B cell (primary cell): ENCODE results near the gene TRIM66. TPM values are rescaled to one million over a fixed set of nuclear protein-coding genes. Genes with fewer than 3 reads are reported as not detected.

ENCODE experiments used
- ATAC-seq: fragments of 200-7000 bp; cut with Tn5 transposase; one replicate; pipeline ENCODE4 v1.10.0; 2021; ENCODE audit warnings: low read depth, mild to moderate bottlenecking, moderate number of reproducible peaks, moderate library complexity
- CTCF ChIA-PET: fragments of 350-600 bp; sonication (Branson Sonifier 250); formaldehyde crosslinking; loops from one replicate; lab custom pipeline; 2021; ENCODE audit warnings: antibody characterized with exemption, inconsistent platforms; lab: Charles Lee
- POLR2A ChIA-PET: fragments of 350-600 bp; sonication (Branson Sonifier 250); formaldehyde crosslinking; loops from one replicate; lab custom pipeline; 2021; ENCODE audit warnings: antibody characterized with exemption; lab: Charles Lee
- DNase-seq: peaks from one replicate; pipeline ENCODE4 v3.0.0; 2013
- H2AFZ ChIP-seq: 2 replicates; pipeline ENCODE4 v1.6.1; 2012; ENCODE audit warnings: mild to moderate bottlenecking, low read depth, low read length; ENCODE audit not compliant: insufficient read depth, poor library complexity, severe bottlenecking
- H3K27ac ChIP-seq, 2 donors: 1 replicate in 1 of 2; 2 replicates in 1 of 2; pipeline ENCODE4 v1.5.1; 2012 to 2013; ENCODE audit warnings: low read length in 2 of 2, mild to moderate bottlenecking in 2 of 2, moderate library complexity in 1 of 2
- H3K27me3 ChIP-seq, 4 experiments: fragments of 200-600 bp in 1 of 4; sonication (generic) in 1 of 4; replicated peaks in 1 of 4; 1 replicate in 2 of 4; 2 replicates in 2 of 4; pipeline versions ENCODE4 v1.6.1 to v1.7.0; 2013 to 2016; ENCODE audit warnings: low read length in 3 of 4, mild to moderate bottlenecking in 2 of 4, mixed read lengths in 1 of 4, moderate library complexity in 1 of 4; ENCODE audit not compliant: insufficient read depth in 4 of 4, control insufficient read depth in 3 of 4; ENCODE audit errors: control extremely low read depth in 1 of 4
- H3K36me3 ChIP-seq, 2 experiments: replicated peaks in 1 of 2; 1 replicate in 1 of 2; 2 replicates in 1 of 2; pipeline versions ENCODE4 v1.6.1 to v1.7.1; 2013; ENCODE audit warnings: low read length in 1 of 2; ENCODE audit not compliant: insufficient read depth in 2 of 2, control insufficient read depth in 1 of 2; ENCODE audit errors: control extremely low read depth in 1 of 2, extremely low read depth in 1 of 2
- H3K4me1 ChIP-seq, 2 donors: fragments of 200-600 bp in 1 of 2; sonication (generic) in 1 of 2; 1 replicate in 1 of 2; 2 replicates in 1 of 2; pipeline versions ENCODE4 v1.5.1 to v1.6.1; 2013 to 2017; ENCODE audit warnings: low read length in 2 of 2; ENCODE audit not compliant: control insufficient read depth in 2 of 2, insufficient read depth in 2 of 2
- H3K4me2 ChIP-seq: replicated peaks from 2 replicates; pipeline ENCODE3; 2012; ENCODE audit warnings: mild to moderate bottlenecking, low read depth, low read length; ENCODE audit not compliant: poor library complexity, severe bottlenecking
- H3K4me3 ChIP-seq, 5 experiments: fragments of 200-600 bp in 1 of 5; sonication (generic) in 1 of 5; 1 replicate in 3 of 5; 2 replicates in 2 of 5; pipeline versions ENCODE4 v1.5.1 to v1.7.0; 2011 to 2016; ENCODE audit warnings: low read length in 4 of 5, mild to moderate bottlenecking in 4 of 5, low read depth in 2 of 5, control low read depth in 1 of 5, moderate library complexity in 1 of 5; ENCODE audit not compliant: insufficient read depth in 1 of 5; ENCODE audit errors: control extremely low read depth in 1 of 5, extremely low read depth in 1 of 5
- H3K79me2 ChIP-seq: fragments of 200-600 bp; sonication (generic); one replicate; pipeline ENCODE4 v1.6.0; 2016; ENCODE audit warnings: low read length; ENCODE audit not compliant: control insufficient read depth, insufficient read depth
- H3K9ac ChIP-seq: fragments of 200-600 bp; sonication (generic); 2 replicates; pipeline ENCODE4 v1.6.1; 2017; ENCODE audit warnings: mild to moderate bottlenecking, low read length, moderate library complexity
- H3K9me3 ChIP-seq, 3 donors: one replicate each; pipeline versions ENCODE4 v1.6.1 to v1.7.1; 2013; ENCODE audit warnings: low read length in 2 of 3; ENCODE audit not compliant: control insufficient read depth in 2 of 3, insufficient read depth in 1 of 3; ENCODE audit errors: control extremely low read depth in 1 of 3
- H4K20me1 ChIP-seq: 2 replicates; pipeline ENCODE4 v1.6.0; 2012; ENCODE audit warnings: mild to moderate bottlenecking, low read length; ENCODE audit not compliant: insufficient read depth, control insufficient read depth, poor library complexity, severe bottlenecking
- H3K27ac Mint-ChIP-seq: one replicate; pipeline ENCODE4 v1.8.0; 2021; ENCODE audit warnings: mixed read lengths
- H3K27me3 Mint-ChIP-seq: one replicate; pipeline ENCODE4 v1.8.0; 2021; ENCODE audit warnings: mixed read lengths
- H3K4me1 Mint-ChIP-seq: one replicate; pipeline ENCODE4 v1.8.0; 2021; ENCODE audit warnings: mixed read lengths
- H3K4me3 Mint-ChIP-seq: one replicate; pipeline ENCODE4 v1.8.0; 2021; ENCODE audit warnings: mixed read lengths
- H3K9me3 Mint-ChIP-seq: one replicate; pipeline ENCODE4 v1.8.0; 2022; ENCODE audit warnings: mixed read lengths; ENCODE audit not compliant: insufficient read depth
- CTCF ChIP-seq: fragments of 200-600 bp; IDR thresholded peaks from one replicate; pipeline ENCODE4 v1.8.0; 2022; ENCODE audit warnings: antibody characterized with exemption, mild to moderate bottlenecking
- EZH2 ChIP-seq: IDR thresholded peaks from 2 replicates; pipeline ENCODE4 v1.6.1; 2012; ENCODE audit warnings: borderline replicate concordance, low read depth, mild to moderate bottlenecking, moderate library complexity, low read length; ENCODE audit not compliant: insufficient read depth, poor library complexity, severe bottlenecking
- WGBS: methylation state at CpG from one replicate; pipeline ENCODE4 v1.1.5; 2013; ENCODE audit warnings: missing lambda C conversion rate; ENCODE audit not compliant: insufficient coverage; 5-methylcytosine and 5-hydroxymethylcytosine counted together
- intact Hi-C: fragments of 100-400 bp; cut with micrococcal nuclease; formaldehyde crosslinking; loops from one replicate; pipeline ENCODE4 v1.10.0; 2022
- polyA plus RNA-seq: library from polyadenylated mRNA; depleted of rRNA; stranded (reverse); fragments of >200 nt; gene quantifications from 2 replicates; pipeline ENCODE4 v1.2.3, GENCODE V29; 2012
- total RNA-seq, 2 donors: library from RNA; stranded (reverse); fragments of 120-200 nt in 1 of 2; gene quantifications; 1 replicate in 1 of 2; 2 replicates in 1 of 2; pipeline versions ENCODE4 v1.2.3 to v1.2.4, GENCODE V29; 2013 to 2022

The TRIM66 gene
- total and polyA plus RNA-seq, 2 donors (not counting 1 experiment from before 2014, with no cell fraction given): 11.1 to 21.1 TPM

GRCh38 chr11:8639655-8640054 is 42.8 kb downstream of the TRIM66 start:
- POLR2A ChIA-PET: no interaction called here
- Mint-ChIP-seq H3K27me3 (no peaks in the 10 kb centered on the region), H3K27ac (no peak overlapping the region), H3K9me3 (no peaks in the 10 kb centered on the region), H3K4me3 (no peak overlapping the region), H3K4me1 (no peaks in the 10 kb centered on the region)
- Histone ChIP-seq H3K27me3 (no peaks in the 10 kb centered on the region), H3K4me2 (no peak overlapping the region), H3K36me3 (peaks cover 15 to 78% of the 10 kb centered on the region in 2 experiments), H3K27ac (no peak overlapping the region), H3K9me3 (peaks cover 0 to 4% (median 0%) of the 10 kb centered on the region in 3 donors), H4K20me1 (no peaks in the 10 kb centered on the region), H2AFZ (no peak overlapping the region), H3K79me2 (no peaks in the 10 kb centered on the region), H3K4me3 (no peak overlapping the region), H3K9ac (no peak overlapping the region), H3K4me1 (no peaks in the 10 kb centered on the region)
- CTCF ChIA-PET: interaction anchor here (0.7 kb wide), 1 partner anchor 320 kb away, joined by 4 read pairs; no protein-coding TSS in a partner anchor
- WGBS: 94% methylated on average over 3 of the region's 3 CpGs
- ATAC-seq: no peak
- DNase-seq: no peak
- intact Hi-C loops: no loop called here
- TF ChIP-seq CTCF: no peak
- TF ChIP-seq EZH2: no peak

DNA sequence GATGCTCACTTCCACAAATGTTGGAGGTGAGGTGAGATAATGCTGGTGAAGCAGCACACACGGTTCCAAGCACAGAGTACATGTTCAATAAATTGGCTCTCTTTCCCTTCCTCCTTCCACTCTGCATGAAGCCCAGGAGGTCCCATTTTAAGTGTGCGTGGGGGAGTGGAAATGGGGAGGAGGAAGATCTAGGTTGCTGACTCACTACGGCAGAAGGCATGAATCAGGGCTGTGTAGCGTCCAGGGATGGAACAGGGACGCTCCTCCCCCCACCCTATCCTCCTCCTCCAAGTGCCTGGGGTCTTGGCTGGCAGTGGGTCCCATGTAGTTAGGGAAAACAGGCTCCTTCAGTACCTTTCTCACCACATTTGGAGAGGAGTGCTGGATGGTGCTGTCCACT is 44.2 kb downstream of the TRIM66 start:
- no peak overlapping the region for H3K27ac ChIP-seq

More for the DNA sequence above, 44.2 kb downstream of the TRIM66 start:
- Histone ChIP-seq H4K20me1 (no peaks in the 10 kb centered on the region), H3K9ac (no peak overlapping the region), H2AFZ (no peak overlapping the region), H3K27me3 (no peaks in the 10 kb centered on the region), H3K9me3 (peaks cover 0 to 4% (median 0%) of the 10 kb centered on the region in 3 donors), H3K4me3 (no peak overlapping the region), H3K4me1 (no peaks in the 10 kb centered on the region), H3K36me3 (peaks cover 17 to 81% of the 10 kb centered on the region in 2 experiments), H3K4me2 (no peak overlapping the region), H3K79me2 (no peaks in the 10 kb centered on the region)
- Mint-ChIP-seq H3K9me3 (no peaks in the 10 kb centered on the region), H3K4me1 (no peaks in the 10 kb centered on the region), H3K27ac (no peak overlapping the region), H3K4me3 (no peak overlapping the region), H3K27me3 (no peaks in the 10 kb centered on the region)
- intact Hi-C loops: no loop called here
- ATAC-seq (no peak), DNase-seq (no peak)
- POLR2A ChIA-PET: no interaction called here
- TF ChIP-seq EZH2: no peak
- TF ChIP-seq CTCF: no peak
- no CpG with 5 or more reads among the region's 5 CpGs for WGBS
- CTCF ChIA-PET: no interaction called here
